GM12891 (cell line): Measurements from ENCODE around the gene IWS1.

ENCODE experiments used
- DNase-seq: peaks from one replicate; pipeline ENCODE4 v3.0.0; 2011; ENCODE audit warnings: low spot score; ENCODE audit not compliant: insufficient read length
- FAIRE-seq: peaks from 2 replicates; lab custom pipeline; 2011; peaks lifted over from hg19 to GRCh38; lab: Jason Lieb, UNC
- PAX5 ChIP-seq: IDR thresholded peaks from 2 replicates; pipeline ENCODE4 v1.6.1; 2011; ENCODE audit warnings: low read length, moderate library complexity, mild to moderate bottlenecking; ENCODE audit not compliant: insufficient read depth, severe bottlenecking
- POLR2A ChIP-seq: IDR thresholded peaks from 2 replicates; pipeline ENCODE4 v1.6.1; 2011; ENCODE audit warnings: low read depth, low read length, control low read depth
- POLR2AphosphoS5 ChIP-seq: IDR thresholded peaks from 2 replicates; pipeline ENCODE4 v1.6.1; 2011; ENCODE audit warnings: low read depth, low read length, control low read depth
- POU2F2 ChIP-seq: IDR thresholded peaks from 2 replicates; pipeline ENCODE4 v1.6.1; 2011; ENCODE audit warnings: low read depth, mild to moderate bottlenecking, control low read depth, low read length, moderate library complexity
- SPI1 ChIP-seq: IDR thresholded peaks from 2 replicates; pipeline ENCODE4 v1.6.1; 2011; ENCODE audit warnings: low read depth, low read length, control low read depth
- TAF1 ChIP-seq: IDR thresholded peaks from 2 replicates; pipeline ENCODE4 v1.6.1; 2011; ENCODE audit warnings: low read depth, low read length, control low read depth

Gene IWS1

DNA sequence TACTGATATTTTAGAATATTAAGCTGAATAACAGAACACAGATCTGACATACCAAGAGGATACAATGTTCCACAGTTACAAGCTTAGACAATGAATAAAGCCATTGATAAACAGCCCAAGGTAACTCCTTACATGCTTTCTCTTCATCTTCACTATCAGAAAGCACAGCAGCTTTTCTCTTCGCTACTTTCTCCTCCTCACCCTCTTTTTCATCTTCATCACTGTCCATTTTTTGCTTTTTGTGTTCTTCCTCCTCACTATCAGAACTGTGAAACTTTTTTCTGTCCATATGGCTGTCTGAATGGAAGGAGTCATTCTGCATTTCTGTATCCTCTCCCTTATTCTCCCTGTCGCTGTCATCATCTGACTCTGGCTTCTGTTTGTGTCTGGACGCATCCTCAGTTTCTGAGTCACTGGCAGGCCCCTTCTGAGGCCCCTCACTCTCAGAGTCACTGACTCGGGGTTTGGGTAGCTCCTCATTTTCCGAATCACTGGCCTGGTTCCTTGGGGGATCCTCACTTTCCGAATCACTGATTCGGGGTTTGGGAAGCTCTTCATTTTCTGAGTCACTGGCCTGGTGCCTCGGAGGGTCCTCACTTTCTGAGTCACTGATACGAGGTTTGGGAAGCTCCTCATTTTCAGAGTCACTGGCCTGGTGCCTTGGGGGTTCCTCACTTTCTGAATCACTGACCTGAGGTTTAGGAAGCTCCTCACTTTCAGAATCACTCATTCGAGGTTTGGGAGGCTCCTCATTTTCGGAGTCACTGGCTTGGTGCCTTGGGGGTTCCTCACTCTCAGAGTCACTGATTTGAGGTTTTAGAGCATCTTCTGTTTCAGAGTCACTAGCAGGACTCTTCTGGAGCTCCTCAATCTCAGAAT, 21.5 kb downstream of the IWS1 start:
- DNase-seq (no peak), FAIRE-seq (no peak)
- no peak for TF ChIP-seq TAF1
- no peak for TF ChIP-seq PAX5

GRCh38 chr2:127503491-127503890, 22.8 kb downstream of the IWS1 start:
- no peak for TF ChIP-seq TAF1
- TF ChIP-seq POU2F2: no peak
- TF ChIP-seq POLR2AphosphoS5: no peak
- no peak for TF ChIP-seq POLR2A
- no peak for TF ChIP-seq SPI1
- no peak for TF ChIP-seq PAX5

GRCh38 chr2:127498386-127498785, 27.9 kb downstream of the IWS1 start:
- no peak for TF ChIP-seq POLR2A
- no peak for TF ChIP-seq SPI1
- no peak for TF ChIP-seq PAX5
- no peak for TF ChIP-seq POU2F2
- TF ChIP-seq TAF1: no peak
- no peak for TF ChIP-seq POLR2AphosphoS5
- DNase-seq (no peak), FAIRE-seq (peak; percentile 51)

More at GRCh38 chr2:127503491-127503890, 22.8 kb downstream of the IWS1 start:
- no peak for DNase-seq
- FAIRE-seq: no peak

- DNase-seq (no peak), FAIRE-seq (no peak)
- TF ChIP-seq POLR2A: no peak
- no peak for TF ChIP-seq TAF1
- TF ChIP-seq PAX5: no peak
- TF ChIP-seq POLR2AphosphoS5: no peak
- no peak for TF ChIP-seq POU2F2
- TF ChIP-seq SPI1: no peak
Observed at GRCh38 chr2:127490283-127490682, 36.0 kb downstream of the IWS1 start.

GRCh38 chr2:127486247-127487058, 39.8 kb downstream of the IWS1 start:
- TF ChIP-seq POU2F2: no peak
- no peak for TF ChIP-seq TAF1
- TF ChIP-seq PAX5: no peak
- no peak for TF ChIP-seq POLR2AphosphoS5
- TF ChIP-seq SPI1: no peak
- no peak for TF ChIP-seq POLR2A
- FAIRE-seq (no peak), DNase-seq (no peak)

DNA sequence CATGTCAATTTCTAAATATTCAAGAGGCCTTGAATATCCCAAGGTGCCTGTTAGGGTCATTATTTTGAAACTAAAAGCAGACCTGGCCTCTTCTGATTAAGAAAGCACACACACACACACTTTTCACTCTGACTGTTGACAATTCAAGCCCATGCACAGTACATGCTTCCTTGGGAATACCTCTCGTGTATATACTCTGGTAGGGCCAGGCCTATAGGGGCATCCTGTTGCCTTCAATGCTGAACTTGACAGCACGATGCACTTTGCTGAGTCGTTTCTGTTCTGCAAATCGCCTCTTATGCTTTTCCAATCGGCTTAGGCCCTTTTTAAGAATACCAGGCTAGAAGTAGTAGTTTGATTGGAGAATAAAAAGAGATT, 40.6 kb downstream of the IWS1 start:
- no peak for TF ChIP-seq POLR2A
- no peak for TF ChIP-seq POU2F2
- TF ChIP-seq TAF1: no peak
- TF ChIP-seq SPI1: no peak
- FAIRE-seq: peak; percentile 45
- no peak for DNase-seq

DNA sequence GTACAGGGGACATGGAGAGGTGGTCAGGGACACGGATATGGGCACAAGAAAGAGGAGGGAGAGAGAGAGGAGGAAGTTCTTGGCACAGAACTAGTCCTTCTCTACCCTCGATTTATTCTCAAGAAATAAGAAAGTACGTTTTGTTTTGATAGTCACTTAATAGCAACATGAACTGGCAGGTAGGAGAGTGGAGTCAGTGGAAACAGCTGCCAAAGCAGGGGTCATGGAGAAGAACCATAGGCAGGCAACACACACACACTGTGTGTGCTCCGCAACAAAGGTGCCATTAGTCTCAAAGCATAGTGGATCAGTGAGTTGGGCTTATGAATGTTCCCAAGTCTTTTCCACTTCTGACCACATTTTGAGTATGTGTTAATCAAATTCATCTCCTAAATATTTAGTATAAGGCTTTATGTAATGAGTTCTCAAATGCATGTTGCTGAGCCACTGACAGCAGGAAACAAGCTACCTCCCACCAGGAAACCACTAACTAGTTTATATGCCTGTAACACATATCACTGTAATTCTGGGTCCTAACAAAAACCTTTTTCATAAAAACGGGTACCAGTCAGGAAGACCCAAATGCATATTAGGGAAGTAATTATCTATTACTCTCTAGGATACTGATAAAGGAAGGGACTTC, 41.1 kb downstream of the IWS1 start:
- no peak for TF ChIP-seq POLR2AphosphoS5
- DNase-seq (no peak), FAIRE-seq (no peak)

- TF ChIP-seq POLR2A (no peak), TAF1 (no peak), SPI1 (no peak), POLR2AphosphoS5 (no peak), POU2F2 (no peak), PAX5 (no peak)
- FAIRE-seq: no peak
- DNase-seq: no peak
Observed at GRCh38 chr2:127482031-127482430, 44.3 kb downstream of the IWS1 start.
